Kasumi-1 (cell line): ENCODE measurements around the gene ZFP1.
A peak's percentile ranks its signal among the peaks of the same experiment; 100 is the strongest.

ENCODE experiments used
- DNase-seq, 2 experiments: peaks; one replicate each; lab custom pipeline; 2025; lab: John Stamatoyannopoulos, UW

The ZFP1 gene

GRCh38 chr16:75148311-75149195 lies at the start of gene ZFP1:
ZFP1 (plus strand) TSS chr16:75148524; CDS start chr16:75152952, 4,428 bp downstream.
- DNase-seq: peak; percentile 90 to 92

- no peak for DNase-seq
Measured at GRCh38 chr16:75099075-75099667, 49.2 kb upstream of the ZFP1 start.

GRCh38 chr16:75099738-75100602 lies 48.4 kb upstream of the ZFP1 start:
- DNase-seq: peak; percentile 79 to 83

- DNase-seq: no peak
Measured at GRCh38 chr16:75100603-75100990, 47.7 kb upstream of the ZFP1 start.

GRCh38 chr16:75101635-75102034 lies 46.7 kb upstream of the ZFP1 start:
- no peak for DNase-seq

DNA sequence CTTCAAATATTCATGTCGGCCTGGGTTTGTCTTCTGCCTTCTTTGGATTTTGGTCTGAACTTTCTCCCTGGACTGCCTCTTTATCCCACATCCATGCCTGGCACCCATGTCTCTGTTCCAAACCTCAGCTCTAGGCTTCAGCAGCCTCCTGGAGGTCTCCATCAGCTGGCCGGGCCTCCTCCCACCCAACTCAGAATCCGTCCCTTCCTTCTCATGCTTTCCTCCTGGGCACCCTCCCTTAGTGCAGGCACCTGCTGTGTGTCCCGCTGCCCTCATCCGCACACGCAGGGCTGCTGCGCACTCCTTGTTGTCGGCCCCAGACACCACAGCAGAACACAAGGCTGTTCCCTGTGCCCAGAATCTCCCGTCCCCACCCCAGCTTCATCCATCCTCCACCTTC lies 45.7 kb upstream of the ZFP1 start:
- no peak for DNase-seq

DNA sequence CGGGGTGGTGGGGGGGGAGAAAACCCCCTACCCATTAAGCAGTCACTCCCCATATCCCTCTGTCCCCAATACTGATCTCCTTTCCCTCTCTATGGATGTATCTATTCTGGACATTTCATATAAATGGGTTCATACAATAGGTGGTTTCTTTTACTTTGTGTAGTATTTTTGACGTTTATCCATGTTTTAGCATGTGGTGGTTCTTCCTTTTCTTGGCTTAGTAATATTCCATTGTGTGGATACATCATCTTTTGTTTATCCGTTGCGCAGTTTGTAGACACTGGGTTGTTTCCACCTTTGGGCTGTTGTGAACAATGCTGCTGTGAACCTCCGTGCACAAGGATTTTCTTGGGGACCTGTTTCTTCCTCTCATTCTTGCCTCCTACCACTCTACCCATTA lies 44.3 kb upstream of the ZFP1 start:
- no peak for DNase-seq

- DNase-seq: no peak
Measured at GRCh38 chr16:75104836-75105235, 43.5 kb upstream of the ZFP1 start.

GRCh38 chr16:75105306-75106061 lies 42.8 kb upstream of the ZFP1 start:
- DNase-seq: peak; percentile 84 to 85

GRCh38 chr16:75106351-75107274 lies 41.7 kb upstream of the ZFP1 start:
- no peak for DNase-seq

DNA sequence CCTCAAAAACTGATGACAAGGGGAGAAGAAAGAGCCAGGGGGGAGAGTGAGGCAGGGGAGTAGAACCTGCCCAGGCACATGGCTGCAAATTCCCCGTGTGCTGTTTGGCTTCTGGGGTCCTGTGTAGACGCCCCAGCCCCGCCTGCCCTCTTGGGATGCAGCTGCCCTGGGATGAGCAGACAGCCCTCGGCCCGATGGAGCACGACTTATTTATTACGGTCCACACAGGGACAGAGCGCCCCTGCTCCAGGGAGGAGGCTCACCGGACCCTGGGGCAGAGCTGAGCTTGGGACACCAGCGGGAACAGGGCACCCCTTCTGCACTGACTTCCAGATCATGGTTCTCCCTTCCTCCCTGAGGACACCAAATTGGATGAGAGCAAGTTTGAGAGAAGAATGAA lies 40.8 kb upstream of the ZFP1 start:
- no peak for DNase-seq

GRCh38 chr16:75108792-75109731 lies 39.3 kb upstream of the ZFP1 start:
- DNase-seq: peak; percentile 71 to 80

DNA sequence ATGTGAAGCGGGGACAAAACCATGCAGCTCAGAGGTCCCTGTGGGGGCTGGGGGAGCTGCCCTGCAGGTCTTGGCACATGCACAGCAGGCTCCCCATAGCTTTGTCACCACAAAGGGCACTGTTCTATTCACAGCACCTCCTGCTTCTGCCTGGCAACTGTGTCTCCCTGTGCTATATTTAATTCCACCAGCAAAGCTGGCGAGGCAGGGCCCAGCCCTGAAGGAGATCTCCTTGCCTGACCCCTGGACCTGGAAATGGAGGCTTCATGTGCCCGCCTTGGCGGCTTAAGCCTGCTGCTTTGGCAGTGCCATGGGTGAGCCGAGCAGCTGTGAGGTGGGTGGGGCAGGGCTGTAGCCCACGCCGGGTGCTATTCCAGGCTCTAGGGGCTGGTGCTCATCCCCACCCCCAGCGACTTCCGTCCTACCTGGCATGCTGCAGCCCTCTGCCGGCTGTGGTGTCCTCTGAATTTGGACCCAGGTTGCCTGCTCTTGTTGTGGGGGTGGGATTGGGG lies 38.5 kb upstream of the ZFP1 start:
- peak; percentile 35 to 48 for DNase-seq

- DNase-seq: peak; percentile 82 to 83
Measured at GRCh38 chr16:75110637-75111513, 37.4 kb upstream of the ZFP1 start.

DNA sequence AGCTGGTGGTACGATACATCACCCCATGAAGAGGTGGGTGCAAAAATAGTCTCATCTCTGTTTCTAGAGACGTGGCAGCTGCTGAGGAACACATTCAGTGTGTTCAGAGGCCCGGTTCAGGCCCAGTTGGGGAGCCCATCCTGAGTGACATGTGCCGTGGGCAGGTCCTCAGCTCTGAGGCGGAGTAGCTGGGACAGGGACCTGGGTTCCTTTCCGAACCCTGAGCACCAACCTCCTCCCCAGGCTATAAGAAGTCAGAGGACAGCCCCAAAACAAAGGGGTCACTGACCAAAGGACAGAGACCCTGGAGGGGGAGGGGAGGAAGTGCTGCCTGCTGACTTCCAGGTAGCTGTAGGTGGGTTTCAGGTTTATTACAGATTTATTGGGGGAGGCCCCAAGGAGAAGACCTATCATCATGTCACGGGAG lies 36.8 kb upstream of the ZFP1 start:
- DNase-seq: no peak

DNA sequence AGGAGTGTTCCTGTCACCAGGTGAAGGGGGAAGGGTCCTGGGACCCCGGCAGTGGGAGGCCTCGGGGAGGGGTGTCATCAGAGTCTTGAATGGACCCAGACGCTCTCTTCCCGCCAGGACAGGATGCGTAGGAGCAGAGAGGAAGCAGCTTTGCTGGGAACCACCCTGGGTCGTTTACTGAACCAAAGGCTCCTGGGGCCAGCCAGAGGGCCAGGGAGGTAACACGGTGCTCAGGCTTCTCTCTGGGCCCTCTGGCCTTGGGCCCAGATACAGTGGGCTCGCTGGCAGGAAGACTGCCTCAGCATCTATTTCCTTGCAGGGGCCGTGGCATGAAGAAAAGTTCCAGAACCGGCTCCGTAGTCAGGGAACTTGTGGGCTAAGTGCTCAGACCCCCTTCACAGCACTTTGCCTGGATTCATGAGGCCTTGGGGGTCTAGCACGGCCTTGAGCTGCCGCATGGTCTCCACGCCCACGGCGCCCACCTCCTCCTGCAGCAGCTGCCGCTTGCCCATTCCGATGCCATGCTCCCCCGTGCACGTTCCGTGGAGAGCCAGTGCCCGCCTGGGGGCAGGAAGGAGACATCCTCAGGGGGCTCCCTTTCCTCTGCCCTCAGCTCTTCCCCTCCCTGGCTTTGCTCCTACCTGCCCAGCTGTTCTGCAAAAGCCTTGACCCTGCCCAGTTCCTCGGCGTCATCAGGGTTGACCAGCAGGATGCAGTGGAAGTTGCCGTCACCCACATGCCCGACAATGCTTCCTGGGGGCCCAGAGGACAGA lies 36.2 kb upstream of the ZFP1 start:
- peak; percentile 43 to 57 for DNase-seq

GRCh38 chr16:75112734-75113491 lies 35.4 kb upstream of the ZFP1 start:
- DNase-seq: no peak
